Muscle layer of colon (tissue), 2 donors: ENCODE measurements around the gene COX14.
"Not testable (repeated sequence)": the region's sequence is repeated elsewhere in the genome, so short reads cannot be mapped to it uniquely, and the experiment has no call there.

Experiments
- H3K27ac ChIP-seq: one replicate; pipeline ENCODE4 v1.7.0; 2013; ENCODE audit warnings: low read depth, mild to moderate bottlenecking, low read length, moderate library complexity
- H3K27me3 ChIP-seq, 2 donors: one replicate each; pipeline ENCODE4 v1.7.0; 2013; ENCODE audit warnings: low read length in 2 of 2, mild to moderate bottlenecking in 2 of 2; ENCODE audit not compliant: insufficient read depth in 2 of 2, control insufficient read depth in 1 of 2
- H3K36me3 ChIP-seq: one replicate; pipeline ENCODE4 v1.7.0; 2013; ENCODE audit warnings: mild to moderate bottlenecking, low read length; ENCODE audit not compliant: insufficient read depth
- H3K4me1 ChIP-seq: one replicate; pipeline ENCODE4 v1.7.0; 2013; ENCODE audit warnings: mild to moderate bottlenecking, low read length; ENCODE audit not compliant: insufficient read depth
- H3K4me3 ChIP-seq, 2 donors: one replicate each; pipeline ENCODE4 v1.7.0; 2013; ENCODE audit warnings: low read length in 2 of 2, low read depth in 1 of 2, mild to moderate bottlenecking in 1 of 2, moderate library complexity in 1 of 2
- H3K9ac ChIP-seq: one replicate; pipeline ENCODE4 v1.7.0; 2013; ENCODE audit warnings: low read length
- H3K9me3 ChIP-seq: one replicate; pipeline ENCODE4 v1.7.0; 2013; ENCODE audit warnings: mild to moderate bottlenecking, low read length
- donor health status: abdominal sarcoma.
- donor health status: Adenocarcinoma of cecum.

The COX14 gene

DNA sequence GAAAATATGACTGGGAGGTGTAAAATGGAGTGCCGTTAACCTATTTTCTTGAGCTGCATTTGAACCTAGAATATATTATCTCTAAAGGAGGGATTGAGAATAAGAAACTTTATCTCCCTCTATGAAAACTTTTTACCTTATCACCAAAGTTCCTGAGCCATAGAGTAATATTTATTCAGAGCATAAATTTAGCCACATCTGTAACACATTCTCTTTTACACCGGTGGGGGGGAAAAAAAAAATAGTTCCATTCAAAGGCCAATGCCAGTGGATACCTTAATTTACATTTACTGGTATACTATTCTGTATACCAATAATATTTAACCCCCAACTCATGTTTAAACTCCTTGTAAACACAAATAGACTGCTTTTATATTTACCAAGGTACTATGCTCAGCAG, 33.4 kb downstream of the COX14 start:
- H3K4me3 ChIP-seq = no peak overlapping the region
- no peak overlapping the region for H3K9ac ChIP-seq
- peaks cover 20% of the 10 kb centered on the region for H3K36me3 ChIP-seq
- H3K27me3 ChIP-seq = no peaks in the 10 kb centered on the region
- H3K27ac ChIP-seq = no peak overlapping the region
- H3K9me3 ChIP-seq = no peaks in the 10 kb centered on the region
- no peaks in the 10 kb centered on the region for H3K4me1 ChIP-seq

DNA sequence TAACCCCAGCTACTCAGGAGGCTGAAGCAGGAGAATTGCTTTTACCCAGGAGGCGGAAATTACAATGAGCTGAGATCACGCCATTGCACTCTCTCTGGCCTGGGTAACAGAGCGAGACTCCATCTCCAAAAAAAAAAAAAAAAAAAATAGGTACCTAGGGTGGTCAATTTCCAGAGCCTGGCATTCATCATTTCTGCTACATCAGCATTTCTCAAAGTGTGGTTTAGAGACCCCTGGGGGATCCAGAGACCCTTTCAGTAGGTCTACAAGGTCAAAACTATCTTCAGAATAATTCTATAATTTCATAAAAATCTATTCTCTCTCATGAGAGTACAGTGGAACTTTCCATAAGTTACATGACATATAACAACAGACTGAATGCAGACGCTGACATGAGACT, 35.2 kb downstream of the COX14 start:
- Histone ChIP-seq H3K36me3 (peaks cover 12% of the 10 kb centered on the region), H3K9me3 (no peaks in the 10 kb centered on the region), H3K27me3 (no peaks in the 10 kb centered on the region), H3K4me1 (no peaks in the 10 kb centered on the region), H3K27ac (no peak overlapping the region), H3K4me3 (no peak overlapping the region), H3K9ac (no peak overlapping the region)

GRCh38 chr12:50148011-50148410, 36.0 kb downstream of the COX14 start:
- not testable (repeated sequence) for H3K4me3 ChIP-seq, H3K36me3 ChIP-seq

GRCh38 chr12:50149311-50149710, 37.3 kb downstream of the COX14 start:
- Histone ChIP-seq H3K4me3 (no peak overlapping the region), H3K9ac (no peak overlapping the region), H3K27ac (no peak overlapping the region), H3K27me3 (no peaks in the 10 kb centered on the region), H3K36me3 (no peaks in the 10 kb centered on the region), H3K4me1 (no peaks in the 10 kb centered on the region), H3K9me3 (no peaks in the 10 kb centered on the region)

More at GRCh38 chr12:50148011-50148410, 36.0 kb downstream of the COX14 start:
- H3K27ac ChIP-seq, H3K27me3 ChIP-seq, H3K9ac ChIP-seq, H3K4me1 ChIP-seq, H3K9me3 ChIP-seq: not testable (repeated sequence)

GRCh38 chr12:50151047-50151687, 39.1 kb downstream of the COX14 start:
- Histone ChIP-seq H3K9me3 (no peaks in the 10 kb centered on the region), H3K9ac (no peak overlapping the region), H3K27me3 (no peaks in the 10 kb centered on the region), H3K36me3 (no peaks in the 10 kb centered on the region), H3K4me1 (no peaks in the 10 kb centered on the region), H3K4me3 (no peak overlapping the region), H3K27ac (no peak overlapping the region)

- H3K27me3 ChIP-seq, H3K27ac ChIP-seq, H3K9ac ChIP-seq, H3K36me3 ChIP-seq, H3K9me3 ChIP-seq, H3K4me1 ChIP-seq, H3K4me3 ChIP-seq: not testable (repeated sequence)
Measured at GRCh38 chr12:50154947-50155346, 42.9 kb downstream of the COX14 start.

GRCh38 chr12:50156641-50157040, 44.6 kb downstream of the COX14 start:
- no peak overlapping the region for H3K4me3 ChIP-seq
- H3K27me3 ChIP-seq = no peaks in the 10 kb centered on the region
- no peak overlapping the region for H3K9ac ChIP-seq
- no peaks in the 10 kb centered on the region for H3K4me1 ChIP-seq
- H3K27ac ChIP-seq = no peak overlapping the region
- H3K36me3 ChIP-seq = no peaks in the 10 kb centered on the region
- H3K9me3 ChIP-seq = no peaks in the 10 kb centered on the region

DNA sequence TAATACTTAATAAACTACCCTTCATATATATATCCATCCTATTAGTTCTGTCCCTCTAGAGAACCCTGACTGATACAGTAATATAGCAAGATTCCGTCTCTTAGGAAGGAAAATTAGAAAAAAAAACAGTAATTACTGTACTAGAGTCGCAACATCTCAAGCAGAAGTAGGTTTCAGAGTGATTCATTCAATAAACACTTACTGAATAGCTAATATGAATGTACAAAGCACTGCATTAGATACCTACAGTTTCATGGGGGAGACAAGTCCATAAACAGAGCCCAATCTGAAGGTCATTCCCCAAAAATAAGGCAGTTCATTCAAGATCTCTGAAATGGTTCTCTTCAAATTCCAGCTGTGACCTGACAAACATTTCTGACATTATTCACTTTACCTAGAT, 45.2 kb downstream of the COX14 start:
- no peaks in the 10 kb centered on the region for H3K27me3 ChIP-seq
- H3K4me3 ChIP-seq = no peak overlapping the region
- no peak overlapping the region for H3K27ac ChIP-seq
- no peak overlapping the region for H3K9ac ChIP-seq
- H3K36me3 ChIP-seq = no peaks in the 10 kb centered on the region
- no peaks in the 10 kb centered on the region for H3K9me3 ChIP-seq
- no peaks in the 10 kb centered on the region for H3K4me1 ChIP-seq

GRCh38 chr12:50160643-50161042, 48.6 kb downstream of the COX14 start:
- Histone ChIP-seq H3K9ac (no peak overlapping the region), H3K27me3 (no peaks in the 10 kb centered on the region), H3K9me3 (no peaks in the 10 kb centered on the region), H3K27ac (no peak overlapping the region), H3K4me3 (no peak overlapping the region), H3K36me3 (no peaks in the 10 kb centered on the region), H3K4me1 (peaks cover 3% of the 10 kb centered on the region)

GRCh38 chr12:50162230-50162629, 50.2 kb downstream of the COX14 start:
- no peak overlapping the region for H3K4me3 ChIP-seq
- H3K27me3 ChIP-seq = no peaks in the 10 kb centered on the region
- H3K4me1 ChIP-seq = peaks cover 10% of the 10 kb centered on the region
- H3K36me3 ChIP-seq = no peaks in the 10 kb centered on the region
- H3K9ac ChIP-seq = no peak overlapping the region
- no peaks in the 10 kb centered on the region for H3K9me3 ChIP-seq
- no peak overlapping the region for H3K27ac ChIP-seq

DNA sequence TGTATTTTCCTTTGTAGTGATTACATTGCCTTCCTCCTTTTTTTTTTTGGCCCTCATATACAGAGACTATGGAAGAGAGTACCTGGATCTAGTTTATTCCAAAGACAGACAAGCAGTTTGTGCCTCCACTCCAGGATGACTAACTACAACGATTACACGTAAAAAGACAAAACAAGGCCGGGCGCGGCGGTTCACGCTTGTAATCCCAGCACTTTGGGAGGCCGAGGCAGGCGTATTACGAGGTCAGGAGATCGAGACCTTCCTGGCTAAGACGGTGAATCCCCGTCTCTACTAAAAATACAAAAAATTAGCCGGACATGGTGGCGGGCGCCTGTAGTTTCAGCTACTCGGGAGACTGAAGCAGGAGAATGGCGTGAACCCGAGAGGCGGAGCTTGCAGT, 52.9 kb downstream of the COX14 start:
- H3K27me3 ChIP-seq = no peaks in the 10 kb centered on the region
- H3K9me3 ChIP-seq = no peaks in the 10 kb centered on the region
- H3K9ac ChIP-seq = no peak overlapping the region
- no peak overlapping the region for H3K27ac ChIP-seq
- H3K4me1 ChIP-seq = peaks cover 10% of the 10 kb centered on the region
- no peaks in the 10 kb centered on the region for H3K36me3 ChIP-seq
- no peak overlapping the region for H3K4me3 ChIP-seq

DNA sequence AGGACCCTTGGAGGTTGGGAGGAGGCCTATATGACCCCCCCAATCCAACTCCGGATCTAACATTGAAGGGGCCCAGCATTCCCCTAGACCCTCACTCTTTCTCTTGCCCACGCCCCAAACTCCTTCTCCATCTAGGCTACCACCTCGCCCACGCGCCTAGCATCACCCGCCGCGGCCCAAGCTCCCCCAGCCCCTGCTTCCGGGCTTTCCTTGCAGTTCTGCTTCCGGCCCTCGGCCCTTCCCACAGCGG, 54.7 kb downstream of the COX14 start:
- no peaks in the 10 kb centered on the region for H3K27me3 ChIP-seq
- H3K4me1 ChIP-seq = peaks cover 10% of the 10 kb centered on the region
- H3K9ac ChIP-seq = peak overlapping the region; percentile 58
- no peaks in the 10 kb centered on the region for H3K9me3 ChIP-seq
- peak overlapping the region; percentile 90 for H3K27ac ChIP-seq
- no peaks in the 10 kb centered on the region for H3K36me3 ChIP-seq
- peak overlapping the region; percentile 78 to 91 for H3K4me3 ChIP-seq
